AG04449 (cell line): ENCODE measurements around the gene OSMR.

Experiments used
- CTCF ChIA-PET: fragments of 350-600 bp; formaldehyde crosslinking; extraction: SDS; loops from one replicate; lab custom pipeline; 2021; ENCODE audit warnings: antibody characterized with exemption; lab: Yijun Ruan, JAX
- POLR2A ChIA-PET: fragments of 400-600, 350-600 bp; formaldehyde crosslinking; extraction: SDS; loops from one replicate; lab custom pipeline; 2020; ENCODE audit warnings: antibody characterized with exemption, inconsistent platforms; lab: Yijun Ruan, JAX
- DNase-seq: peaks from one replicate; pipeline ENCODE4 v3.0.0-alpha.2; 2010; ENCODE audit warnings: low read depth, low spot score
- H3K4me3 ChIP-seq: 2 replicates; pipeline ENCODE4 v1.5.1; 2011; ENCODE audit warnings: low read depth, mild to moderate bottlenecking, control low read depth, low read length
- CTCF ChIP-seq: IDR thresholded peaks from one replicate; pipeline ENCODE4 v1.5.1; 2011; ENCODE audit warnings: mild to moderate bottlenecking, moderate library complexity, low read length, control low read depth, inconsistent platforms; ENCODE audit not compliant: insufficient read depth; ENCODE audit errors: missing control alignments

The OSMR gene

DNA sequence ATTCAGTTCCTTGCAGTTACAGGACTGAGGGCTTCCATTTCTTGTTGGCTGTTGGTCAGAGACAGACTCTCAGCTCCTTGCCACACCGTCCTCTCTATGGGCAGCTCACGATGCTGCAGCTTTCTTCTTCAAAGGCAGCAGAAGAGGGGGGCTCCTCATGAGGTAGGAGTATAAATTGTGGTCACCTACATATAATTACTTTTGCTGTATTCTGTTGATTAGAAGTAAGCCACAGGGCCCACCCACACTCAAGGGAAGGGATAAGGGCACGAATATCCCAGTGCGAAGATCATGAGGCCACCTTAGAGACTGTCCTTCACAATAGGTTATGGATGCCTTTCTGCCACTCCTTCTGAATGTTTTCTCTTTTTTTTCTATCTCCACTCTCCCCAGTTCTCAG is 43.7 kb upstream of the OSMR start:
- H3K4me3 ChIP-seq: no peak overlapping the region
- no peak for TF ChIP-seq CTCF
- DNase-seq: no peak
- CTCF ChIA-PET: interaction anchor here (0.8 to 3.1 kb wide), 3 partner anchors 8 to 360 kb away, joined by 3 to 15 read pairs (median 4); no protein-coding TSS in a partner anchor
- POLR2A ChIA-PET: no interaction called here

GRCh38 chr5:38803246-38803645 is 42.6 kb upstream of the OSMR start:
- DNase-seq: no peak
- ChIA-PET CTCF (interaction anchor here (1.4 to 3.1 kb wide), 2 partner anchors 362 to 421 kb away, joined by 4 to 15 read pairs; no protein-coding TSS in a partner anchor), POLR2A (interaction anchor here (0.6 kb wide), 1 partner anchor 201 kb away, joined by 3 read pairs; no protein-coding TSS in a partner anchor)
- H3K4me3 ChIP-seq: no peak overlapping the region
- no peak for TF ChIP-seq CTCF

DNA sequence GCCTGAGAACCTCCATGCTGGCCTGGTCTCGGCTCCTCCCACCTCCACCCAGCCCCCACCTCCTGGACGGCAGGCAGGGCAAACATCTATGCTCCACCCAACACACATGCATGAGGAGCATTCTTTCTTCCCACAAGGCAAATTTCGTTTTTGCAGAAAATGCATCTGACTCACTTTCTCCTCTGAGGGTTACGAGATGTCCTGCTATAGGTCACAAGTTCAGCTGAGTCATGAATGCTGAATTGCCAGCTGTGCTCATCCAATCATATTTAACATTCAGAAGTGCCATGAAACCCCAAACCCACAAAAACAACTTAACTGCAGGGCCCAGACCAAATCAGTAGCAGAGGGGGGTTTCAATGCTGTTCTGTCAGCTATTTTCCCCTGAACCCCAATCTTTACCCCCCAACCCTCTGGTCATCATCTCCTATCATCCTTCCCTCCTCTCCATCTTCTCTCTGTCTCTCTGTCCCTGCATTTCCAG is 39.0 kb upstream of the OSMR start:
- no peak overlapping the region for H3K4me3 ChIP-seq
- DNase-seq: peak; percentile 81
- TF ChIP-seq CTCF: no peak
- ChIA-PET POLR2A (no interaction called here), CTCF (interaction anchor here (0.7 to 10.0 kb wide), 13 partner anchors 10 to 424 kb away, joined by 3 to 304 read pairs (median 5); no protein-coding TSS in a partner anchor)

DNA sequence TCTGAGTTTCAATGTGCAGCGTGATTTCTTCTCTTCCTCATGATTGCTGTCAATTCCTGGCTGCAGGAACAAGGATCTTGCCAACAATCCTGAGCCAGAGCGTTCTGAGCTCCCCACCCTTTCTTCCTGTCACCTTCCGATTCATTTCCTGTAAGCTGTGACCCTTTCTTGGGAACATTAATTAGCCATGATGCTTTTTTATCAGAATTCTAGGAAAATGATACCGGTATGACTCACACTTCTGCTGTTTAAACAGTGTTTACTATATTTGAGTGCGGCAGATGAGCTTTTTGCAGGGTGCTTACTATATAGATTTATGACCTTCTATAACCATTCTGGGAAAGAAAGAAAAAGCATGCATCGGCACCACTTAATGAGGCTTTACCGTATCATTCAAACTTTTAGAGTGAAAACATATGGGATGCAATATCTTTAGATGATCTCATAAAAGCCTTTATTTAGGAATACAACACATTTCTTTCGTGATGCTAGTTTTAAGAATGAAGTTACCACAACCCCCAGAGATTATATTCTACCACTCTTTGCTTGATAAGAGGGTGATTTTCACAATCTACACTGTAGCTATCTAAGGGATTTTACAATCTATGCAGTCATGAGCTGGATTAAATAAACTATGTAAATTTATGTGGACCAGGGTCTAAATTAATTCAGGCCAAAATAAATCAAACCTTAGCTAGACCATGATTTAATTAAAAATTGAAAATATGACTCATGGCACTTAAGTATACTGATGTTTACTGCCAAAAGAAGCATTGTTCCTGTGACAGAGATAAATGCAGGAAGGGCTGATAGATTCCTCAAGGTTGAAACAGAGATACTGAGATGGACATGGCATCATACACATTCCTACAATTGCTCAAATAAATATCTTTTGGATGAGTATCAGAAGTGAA is 38.0 kb upstream of the OSMR start:
- no peak overlapping the region for H3K4me3 ChIP-seq
- CTCF ChIA-PET: interaction anchor here (0.6 to 10.0 kb wide), 29 partner anchors 9 to 600 kb away, joined by 3 to 304 read pairs (median 7); partner anchors contain the start of gene LIFR
- POLR2A ChIA-PET: interaction anchor here (0.7 to 2.4 kb wide), 3 partner anchors 366 to 374 kb away, joined by 3 to 13 read pairs (median 4); no protein-coding TSS in a partner anchor
- DNase-seq: no peak
- TF ChIP-seq CTCF: no peak

DNA sequence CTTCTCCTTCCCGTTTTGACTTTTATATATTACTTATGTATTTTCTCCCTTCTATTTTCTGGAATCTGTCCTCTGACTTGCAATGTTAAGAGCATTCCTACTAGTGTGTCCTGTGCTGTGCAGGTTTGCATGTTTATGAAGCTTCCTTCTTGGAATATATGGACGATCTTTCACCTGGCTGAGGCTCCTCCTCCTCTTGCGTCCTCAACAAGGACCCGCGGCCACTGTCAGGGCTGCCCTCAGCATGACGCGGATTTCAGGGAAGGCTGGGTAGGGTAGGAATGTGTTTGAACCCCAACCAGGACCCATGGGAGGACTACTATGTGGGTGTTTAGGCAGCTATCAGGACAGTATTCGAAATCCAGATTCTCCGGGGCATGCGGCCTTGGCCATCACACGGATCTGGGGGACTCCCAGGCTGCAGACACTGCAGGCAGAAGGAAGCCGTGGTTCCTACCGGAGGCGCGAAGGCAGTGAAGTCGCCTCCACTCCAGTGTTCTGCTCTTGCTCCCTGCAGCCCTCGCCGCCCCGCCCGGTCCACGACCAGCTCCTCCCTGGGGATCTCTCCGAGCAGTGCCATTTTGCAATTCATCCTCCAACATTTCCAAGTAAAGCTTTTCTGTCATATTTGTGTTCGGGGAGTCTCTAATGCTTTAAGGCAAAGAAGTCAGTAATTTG is 37.0 kb upstream of the OSMR start:
- DNase-seq: no peak
- ChIA-PET CTCF (interaction anchor here (0.6 to 10.0 kb wide), 67 partner anchors 7 to 601 kb away, joined by 3 to 304 read pairs (median 6); partner anchors contain the start of gene LIFR), POLR2A (interaction anchor here (0.9 to 2.4 kb wide), 3 partner anchors 367 to 395 kb away, joined by 3 to 13 read pairs (median 4); no protein-coding TSS in a partner anchor)
- TF ChIP-seq CTCF: no peak
- H3K4me3 ChIP-seq: no peak overlapping the region
